Neural crest cell (in vitro differentiated cells): ENCODE results near the gene VPS11. TPM values are rescaled to one million over a fixed set of nuclear protein-coding genes. Genes with fewer than 3 reads are reported as not detected.
A peak's percentile ranks its signal among the peaks of the same experiment; 100 is the strongest.

Experiments
- DNase-seq: peaks from one replicate; pipeline ENCODE4 v3.0.0; 2021; ENCODE audit warnings: low read depth, mixed read lengths, low spot score
- H3K27ac Mint-ChIP-seq: one replicate; pipeline ENCODE4 v1.8.0; 2021; ENCODE audit warnings: mild to moderate bottlenecking, mixed read lengths; ENCODE audit not compliant: unreplicated experiment
- H3K27me3 Mint-ChIP-seq: 2 replicates; pipeline ENCODE4 v1.8.0; 2021; ENCODE audit warnings: low read depth, mild to moderate bottlenecking, mixed read lengths
- H3K36me3 Mint-ChIP-seq: 2 replicates; pipeline ENCODE4 v1.8.0; 2021; ENCODE audit warnings: low read depth, mild to moderate bottlenecking, mixed read lengths
- H3K4me1 Mint-ChIP-seq: 2 replicates; pipeline ENCODE4 v1.8.0; 2021; ENCODE audit warnings: mixed read lengths
- H3K4me3 Mint-ChIP-seq: one replicate; pipeline ENCODE4 v1.8.0; 2021; ENCODE audit warnings: mild to moderate bottlenecking, mixed read lengths
- H3K9me3 Mint-ChIP-seq: 2 replicates; pipeline ENCODE4 v1.8.0; 2021; ENCODE audit warnings: mixed read lengths
- CTCF ChIP-seq: fragments of 200-600 bp; sonication (generic); conservative IDR thresholded peaks from 2 replicates; pipeline ENCODE4 v1.5.0; 2021; ENCODE audit warnings: antibody characterized with exemption, mild to moderate bottlenecking
- total RNA-seq: library from RNA; stranded (reverse); gene quantifications from 2 replicates; pipeline ENCODE4 v1.2.1, GENCODE V29; 2021

The VPS11 gene
- total RNA-seq, 1 donor from 2014 or later = 30.6 TPM

- Mint-ChIP-seq H3K9me3 (no peaks in the 10 kb centered on the region), H3K27me3 (no peaks in the 10 kb centered on the region), H3K27ac (peak overlapping the region; percentile 32), H3K4me3 (no peak overlapping the region), H3K36me3 (peaks cover 4% of the 10 kb centered on the region), H3K4me1 (no peaks in the 10 kb centered on the region)
- DNase-seq = no peak
- no peak for TF ChIP-seq CTCF
These were observed 25.6 kb upstream of the VPS11 start for GRCh38 chr11:119041821-119042514.

- DNase-seq = no peak
- Mint-ChIP-seq H3K27ac (no peak overlapping the region), H3K4me1 (no peaks in the 10 kb centered on the region), H3K36me3 (peaks cover 9% of the 10 kb centered on the region), H3K4me3 (no peak overlapping the region), H3K9me3 (no peaks in the 10 kb centered on the region), H3K27me3 (no peaks in the 10 kb centered on the region)
- TF ChIP-seq CTCF = no peak
These were observed 24.7 kb upstream of the VPS11 start for GRCh38 chr11:119042927-119043326.

GRCh38 chr11:119044708-119045107, 22.9 kb upstream of the VPS11 start:
- Mint-ChIP-seq H3K9me3 (no peaks in the 10 kb centered on the region), H3K36me3 (peaks cover 12% of the 10 kb centered on the region), H3K4me1 (no peaks in the 10 kb centered on the region), H3K27me3 (no peaks in the 10 kb centered on the region), H3K27ac (no peak overlapping the region), H3K4me3 (no peak overlapping the region)
- TF ChIP-seq CTCF = peak; percentile 49
- DNase-seq = no peak

GRCh38 chr11:119046489-119046888, 21.1 kb upstream of the VPS11 start:
- no peak overlapping the region for H3K27ac Mint-ChIP-seq
- no peaks in the 10 kb centered on the region for H3K4me1 Mint-ChIP-seq
- no peaks in the 10 kb centered on the region for H3K9me3 Mint-ChIP-seq
- DNase-seq = no peak
- no peak overlapping the region for H3K4me3 Mint-ChIP-seq
- TF ChIP-seq CTCF = no peak
- no peaks in the 10 kb centered on the region for H3K27me3 Mint-ChIP-seq
- H3K36me3 Mint-ChIP-seq = peaks cover 14% of the 10 kb centered on the region

- DNase-seq = no peak
- no peak for TF ChIP-seq CTCF
- H3K27ac Mint-ChIP-seq = no peak overlapping the region
- H3K36me3 Mint-ChIP-seq = peaks cover 16% of the 10 kb centered on the region
- no peaks in the 10 kb centered on the region for H3K4me1 Mint-ChIP-seq
- no peak overlapping the region for H3K4me3 Mint-ChIP-seq
- no peaks in the 10 kb centered on the region for H3K9me3 Mint-ChIP-seq
- no peaks in the 10 kb centered on the region for H3K27me3 Mint-ChIP-seq
These were observed 20.4 kb upstream of the VPS11 start for GRCh38 chr11:119047205-119047604.
